BLaER1 (cell line): Measurements from ENCODE around the gene SH3D21.

Source experiments
- H3K27ac ChIP-seq: shearing (Covaris generic); formaldehyde crosslinking; 2 replicates; pipeline ENCODE4 v1.8.1; 2022
- H3K27me3 ChIP-seq: shearing (Covaris generic); formaldehyde crosslinking; 2 replicates; pipeline ENCODE4 v1.8.1; 2022
- H3K36me3 ChIP-seq: shearing (Covaris generic); formaldehyde crosslinking; 2 replicates; pipeline ENCODE4 v1.8.1; 2022
- H3K4me1 ChIP-seq: shearing (Covaris generic); formaldehyde crosslinking; 2 replicates; pipeline ENCODE4 v1.8.1; 2022
- H3K4me2 ChIP-seq: shearing (Covaris generic); formaldehyde crosslinking; 2 replicates; pipeline ENCODE4 v1.8.1; 2022
- H3K4me3 ChIP-seq: shearing (Covaris generic); formaldehyde crosslinking; 2 replicates; pipeline ENCODE4 v1.8.1; 2022
- H3K9ac ChIP-seq: shearing (Covaris generic); formaldehyde crosslinking; 2 replicates; pipeline ENCODE4 v1.8.1; 2022
- H3K9me3 ChIP-seq: shearing (Covaris generic); formaldehyde crosslinking; 2 replicates; pipeline ENCODE4 v1.8.1; 2022
- H4K20me1 ChIP-seq: shearing (Covaris generic); formaldehyde crosslinking; 2 replicates; pipeline ENCODE4 v1.8.1; 2022
- Cebpa-rat ChIP-seq: shearing (Covaris generic); IDR thresholded peaks from 2 replicates; pipeline ENCODE4 v1.8.1; 2022

The SH3D21 gene

DNA sequence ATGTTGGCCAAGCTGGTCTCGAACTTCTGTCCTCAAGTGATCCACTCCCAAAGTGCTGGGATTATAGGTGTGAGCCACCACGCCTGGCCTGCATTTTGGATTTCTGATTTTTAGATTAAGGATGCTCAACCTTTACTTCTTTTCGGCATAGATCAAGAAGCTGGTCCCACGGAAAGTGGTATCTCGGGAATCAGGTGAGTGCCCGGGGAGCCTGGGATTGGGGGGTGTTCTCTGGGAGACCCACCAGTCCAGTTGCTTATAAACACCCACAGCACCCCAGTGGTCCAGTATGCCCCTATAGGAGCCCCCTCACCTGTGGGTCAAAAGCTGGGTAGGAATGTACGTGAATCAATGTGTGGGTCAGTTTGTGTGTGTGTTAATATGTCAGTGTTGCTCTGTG is 3.2 kb downstream of the SH3D21 start:
- Histone ChIP-seq H3K4me2 (no peak overlapping the region), H3K27me3 (no peaks in the 10 kb centered on the region), H4K20me1 (peaks cover 19% of the 10 kb centered on the region), H3K4me3 (no peak overlapping the region), H3K4me1 (peaks cover 34% of the 10 kb centered on the region), H3K9ac (no peak overlapping the region), H3K27ac (no peak overlapping the region), H3K9me3 (no peaks in the 10 kb centered on the region), H3K36me3 (peaks cover 8% of the 10 kb centered on the region)
- no peak for TF ChIP-seq Cebpa-rat

GRCh38 chr1:36320291-36320761 is 14.2 kb downstream of the SH3D21 start:
- Histone ChIP-seq H3K4me3 (peak overlapping the region; percentile 61), H3K9me3 (no peaks in the 10 kb centered on the region), H3K4me1 (peaks cover 44% of the 10 kb centered on the region), H3K4me2 (peak overlapping the region; percentile 97), H3K9ac (no peak overlapping the region), H3K27me3 (no peaks in the 10 kb centered on the region), H3K27ac (peak overlapping the region; percentile 50; the same call in 1 of the 2 replicates), H3K36me3 (peaks cover 9% of the 10 kb centered on the region; the same call in 1 of the 2 replicates), H4K20me1 (peaks cover 11% of the 10 kb centered on the region)
- no peak for TF ChIP-seq Cebpa-rat

GRCh38 chr1:36320767-36321118 is 14.6 kb downstream of the SH3D21 start:
- peak overlapping the region; percentile 97 for H3K4me2 ChIP-seq
- no peak for TF ChIP-seq Cebpa-rat
- peaks cover 11% of the 10 kb centered on the region for H4K20me1 ChIP-seq
- peaks cover 9% of the 10 kb centered on the region; the same call in 1 of the 2 replicates for H3K36me3 ChIP-seq
- peak overlapping the region; percentile 61 for H3K4me3 ChIP-seq
- H3K4me1 ChIP-seq: peaks cover 44% of the 10 kb centered on the region
- H3K9me3 ChIP-seq: no peaks in the 10 kb centered on the region
- H3K27ac ChIP-seq: peak overlapping the region; percentile 50
- H3K9ac ChIP-seq: peak overlapping the region; percentile 47; the same call in 1 of the 2 replicates
- H3K27me3 ChIP-seq: no peaks in the 10 kb centered on the region

DNA sequence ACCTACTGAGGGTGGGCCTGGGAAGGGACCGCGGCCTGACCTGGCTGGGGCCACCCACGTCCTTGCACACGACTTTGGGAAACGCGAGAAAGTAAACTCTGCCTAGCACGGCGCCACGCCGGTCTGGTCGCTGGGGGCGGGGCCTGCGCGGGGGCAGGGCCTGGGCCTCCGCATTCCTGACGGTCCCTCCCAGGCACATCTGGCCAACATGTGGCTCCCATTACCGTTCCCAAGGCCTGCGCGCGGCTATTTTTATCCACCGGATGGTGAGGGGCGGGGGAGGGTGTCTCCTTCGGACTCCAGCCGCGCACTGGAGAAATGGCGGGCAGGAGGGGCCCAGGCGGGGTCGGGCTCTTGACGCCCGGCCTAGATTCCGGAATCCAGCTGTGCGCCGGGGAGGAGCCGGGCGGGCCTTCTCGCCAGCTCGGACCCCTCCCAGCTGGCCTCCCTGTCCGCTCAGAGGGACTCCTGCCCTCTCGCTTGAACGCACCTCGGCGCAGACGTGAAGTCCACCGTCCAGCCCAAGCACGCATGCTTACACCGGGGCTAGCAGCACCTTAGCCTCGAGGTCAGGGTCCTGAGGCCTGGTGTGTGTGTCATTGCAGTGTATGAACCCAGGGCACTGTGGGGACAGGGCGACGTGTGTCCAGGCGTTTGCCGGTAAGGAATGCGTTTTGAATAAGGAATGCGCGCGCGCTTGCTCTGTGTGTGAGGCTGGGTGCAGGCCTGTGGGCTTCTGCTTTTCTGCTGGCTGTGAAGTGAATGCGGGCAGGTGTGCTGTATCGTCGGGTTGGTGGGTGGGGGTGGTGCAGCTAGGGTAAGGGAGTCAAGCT is 15.2 kb downstream of the SH3D21 start:
- peak overlapping the region; percentile 47; the same call in 1 of the 2 replicates for H3K9ac ChIP-seq
- H3K4me1 ChIP-seq: peaks cover 47% of the 10 kb centered on the region
- H3K4me3 ChIP-seq: peak overlapping the region; percentile 61
- H3K27me3 ChIP-seq: no peaks in the 10 kb centered on the region
- H3K27ac ChIP-seq: peak overlapping the region; percentile 50
- peaks cover 9% of the 10 kb centered on the region; the same call in 1 of the 2 replicates for H3K36me3 ChIP-seq
- peaks cover 11% of the 10 kb centered on the region for H4K20me1 ChIP-seq
- TF ChIP-seq Cebpa-rat: no peak
- no peaks in the 10 kb centered on the region for H3K9me3 ChIP-seq
- peak overlapping the region; percentile 97 for H3K4me2 ChIP-seq

- H3K9me3 ChIP-seq: no peaks in the 10 kb centered on the region
- H3K4me3 ChIP-seq: peak overlapping the region; percentile 87
- peak overlapping the region; percentile 97 for H3K4me2 ChIP-seq
- H3K9ac ChIP-seq: peak overlapping the region; percentile 79; the same call in 1 of the 2 replicates
- peaks cover 11% of the 10 kb centered on the region for H4K20me1 ChIP-seq
- no peaks in the 10 kb centered on the region for H3K27me3 ChIP-seq
- H3K36me3 ChIP-seq: peaks cover 4% of the 10 kb centered on the region; the same call in 1 of the 2 replicates
- no peak overlapping the region for H3K27ac ChIP-seq
- no peak for TF ChIP-seq Cebpa-rat
- H3K4me1 ChIP-seq: peaks cover 53% of the 10 kb centered on the region
Observed at GRCh38 chr1:36322041-36322785, 16.0 kb downstream of the SH3D21 start.

DNA sequence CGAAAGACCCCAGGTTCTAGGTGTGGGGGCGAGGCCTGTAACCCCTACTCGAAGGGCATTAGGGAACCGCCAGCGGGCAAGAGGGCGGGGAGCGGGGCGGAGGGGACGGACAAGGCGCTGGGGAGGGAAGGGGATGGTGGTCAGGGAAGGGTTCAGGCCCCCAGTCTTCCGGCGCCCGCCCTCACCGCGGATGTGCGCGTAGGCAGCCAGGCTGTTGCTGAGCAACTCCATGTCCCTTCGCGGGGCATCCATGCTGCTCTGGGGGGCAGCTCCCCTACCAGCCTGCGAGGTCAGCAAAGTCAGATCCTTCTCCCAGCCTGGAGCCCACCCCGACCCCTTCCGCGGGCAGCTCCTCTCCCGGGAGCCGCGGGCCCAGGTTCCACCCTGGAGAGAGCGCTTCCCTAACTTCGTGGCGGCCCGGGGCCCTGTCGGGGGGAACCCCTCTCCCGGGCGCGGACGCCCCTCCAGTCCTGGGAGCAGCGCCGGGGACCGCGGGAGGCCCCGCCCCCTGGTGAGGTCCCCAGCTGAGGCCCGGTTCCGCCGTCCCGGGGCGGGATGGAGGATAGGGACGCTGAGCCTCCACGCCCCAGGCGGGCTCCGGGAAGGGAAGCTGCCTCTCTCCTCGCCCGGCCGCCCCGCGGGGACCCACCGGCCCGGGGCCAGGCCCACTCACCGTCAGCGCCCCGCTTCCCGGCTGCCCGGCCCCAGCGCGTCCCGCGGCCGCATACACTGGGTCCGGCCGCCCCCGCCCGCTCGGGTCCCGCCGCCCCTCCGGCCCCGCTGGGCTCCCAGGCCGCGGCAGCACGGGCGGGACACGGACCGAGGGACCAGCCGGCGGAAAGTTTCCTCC is 16.8 kb downstream of the SH3D21 start:
- Histone ChIP-seq H3K27ac (peak overlapping the region; percentile 74), H3K9ac (peak overlapping the region; percentile 79), H3K4me3 (peak overlapping the region; percentile 87), H3K36me3 (no peaks in the 10 kb centered on the region), H3K4me1 (peaks cover 53% of the 10 kb centered on the region), H4K20me1 (peaks cover 11% of the 10 kb centered on the region), H3K4me2 (peak overlapping the region; percentile 97), H3K9me3 (no peaks in the 10 kb centered on the region), H3K27me3 (no peaks in the 10 kb centered on the region)
- TF ChIP-seq Cebpa-rat: no peak

DNA sequence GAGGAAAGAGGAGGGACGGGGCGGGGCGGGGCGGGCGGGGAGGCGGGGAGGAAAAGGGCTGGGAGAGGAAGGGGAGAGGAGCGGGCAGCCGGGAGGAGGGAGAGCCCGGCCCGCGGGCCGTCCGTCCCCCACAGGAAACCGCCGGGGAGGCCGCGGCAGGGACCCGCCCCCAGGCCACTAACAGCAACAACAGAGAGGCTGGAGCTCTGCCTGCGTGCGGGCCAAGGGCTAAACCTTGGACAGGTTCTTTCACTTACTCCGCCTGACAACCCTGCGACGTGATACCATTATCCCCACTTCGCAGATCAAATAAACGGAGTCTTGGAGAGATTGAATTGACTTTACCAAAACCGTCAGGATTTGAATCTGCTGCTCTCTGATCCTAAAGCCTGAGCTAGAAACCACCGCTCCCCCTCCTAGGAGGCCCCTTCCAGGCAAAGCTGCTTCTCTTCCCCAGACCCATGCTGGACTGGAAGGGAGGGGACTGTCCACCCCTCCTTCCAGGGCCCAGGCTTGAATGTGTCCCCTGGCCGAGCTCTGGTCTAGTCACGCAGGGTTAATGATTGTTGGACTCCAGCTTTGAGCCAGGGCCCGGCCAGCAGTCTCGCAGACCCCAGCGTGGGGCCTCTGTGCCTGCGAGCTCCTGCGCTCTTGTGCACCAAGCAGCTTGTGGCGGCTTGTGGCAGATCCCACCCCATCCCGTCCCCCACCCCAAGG is 17.6 kb downstream of the SH3D21 start, which contains the start of gene EVA1B:
Gene EVA1B (minus strand): TSS at position 10 of the 717 bp plus-strand sequence. CDS start 608 bp downstream, outside the sequence.
- Histone ChIP-seq H3K27ac (peak within 1 kb of the TSS; percentile 74), H3K36me3 (no peaks in the 10 kb centered on the region), H3K9me3 (no peaks in the 10 kb centered on the region), H3K9ac (peak within 1 kb of the TSS; percentile 79), H3K27me3 (no peaks in the 10 kb centered on the region), H3K4me1 (peaks cover 53% of the 10 kb centered on the region), H3K4me2 (peak within 1 kb of the TSS; percentile 97), H4K20me1 (peaks cover 11% of the 10 kb centered on the region), H3K4me3 (peak within 1 kb of the TSS; percentile 87)
- no peak for TF ChIP-seq Cebpa-rat

DNA sequence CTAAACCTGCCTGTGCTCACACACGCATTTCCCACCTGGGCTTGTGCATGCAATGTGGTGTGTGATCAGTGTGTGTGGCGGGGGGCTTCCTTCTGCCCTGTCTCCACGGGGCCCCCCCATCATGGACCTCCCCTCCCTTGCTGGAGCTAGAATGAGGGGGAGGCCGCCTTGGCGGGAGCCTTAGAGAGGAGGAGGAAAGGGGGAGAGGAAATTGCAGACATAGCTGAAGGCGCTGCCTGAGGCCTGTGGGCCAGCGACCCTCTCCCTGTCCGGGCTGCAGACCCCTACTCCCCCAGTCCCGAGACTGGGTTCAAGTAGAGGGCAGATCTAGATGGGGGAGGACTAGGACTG is 18.2 kb downstream of the SH3D21 start:
- Histone ChIP-seq H4K20me1 (peaks cover 11% of the 10 kb centered on the region), H3K27me3 (no peaks in the 10 kb centered on the region), H3K4me3 (peak overlapping the region; percentile 87; the same call in 1 of the 2 replicates), H3K36me3 (no peaks in the 10 kb centered on the region), H3K4me2 (peak overlapping the region; percentile 97), H3K27ac (no peak overlapping the region), H3K4me1 (peaks cover 53% of the 10 kb centered on the region), H3K9ac (no peak overlapping the region), H3K9me3 (no peaks in the 10 kb centered on the region)
- TF ChIP-seq Cebpa-rat: no peak
